Skin epidermis (tissue), 12 donors: ENCODE measurements around the gene SLC7A11.
"Not testable (repeated sequence)": the region's sequence is repeated elsewhere in the genome, so short reads cannot be mapped to it uniquely, and the experiment has no call there.

ENCODE experiments used
- H3K27ac ChIP-seq, 21 experiments: fragments of 200-600 bp; sonication (generic) in 11 of 21; one replicate each; pipeline ENCODE4 v1.5.0; 2020; ENCODE audit warnings: mild to moderate bottlenecking in 3 of 21, inconsistent platforms in 2 of 21, moderate library complexity in 2 of 21
- H3K4me3 ChIP-seq, 7 experiments: fragments of 200-600 bp; sonication (generic) in 2 of 7; one replicate each; pipeline ENCODE4 v1.5.0; 2020; ENCODE audit warnings: inconsistent platforms in 2 of 7, mild to moderate bottlenecking in 2 of 7, moderate library complexity in 1 of 7

The SLC7A11 gene

DNA sequence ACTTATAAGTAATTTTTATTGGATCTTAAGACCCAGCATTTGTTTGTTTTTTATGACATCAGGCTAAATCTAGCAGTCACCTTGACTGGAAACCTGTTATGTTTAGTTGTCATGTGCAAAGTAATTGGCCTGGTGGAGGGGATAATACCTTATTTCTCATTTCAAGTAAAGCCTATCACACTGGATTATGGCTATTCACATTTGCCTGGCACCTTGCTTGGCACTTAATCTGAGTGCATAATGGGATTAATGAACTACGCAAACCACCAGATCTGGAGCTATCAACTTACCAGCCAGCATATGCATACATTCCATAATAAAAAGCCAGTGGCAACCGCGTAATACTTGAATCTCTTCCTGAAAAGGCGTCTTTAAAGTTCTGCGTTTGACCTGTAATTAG is 23.2 kb downstream of the SLC7A11 start:
- Histone ChIP-seq H3K4me3 (no peak overlapping the region), H3K27ac (no peak overlapping the region)

DNA sequence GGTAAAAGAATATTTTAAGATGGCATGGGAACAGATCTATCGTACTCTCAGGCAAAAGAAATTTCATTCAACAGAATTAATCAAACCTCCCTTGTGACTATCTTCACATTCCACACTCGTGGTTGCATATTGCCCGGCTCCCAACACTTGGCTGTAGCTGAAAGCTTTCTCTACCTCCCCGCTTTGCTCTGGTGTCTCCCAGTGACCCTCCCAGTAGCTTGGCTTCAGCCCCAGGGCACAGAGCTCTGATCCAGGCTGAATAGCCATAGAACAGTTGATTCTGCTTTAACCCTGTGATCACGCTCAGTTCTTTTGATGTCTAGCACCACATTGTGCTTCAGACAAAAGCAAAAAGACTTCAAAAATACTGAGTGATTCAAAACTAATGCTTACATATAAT is 24.6 kb downstream of the SLC7A11 start:
- Histone ChIP-seq H3K4me3 (no peak overlapping the region), H3K27ac (no peak overlapping the region)

DNA sequence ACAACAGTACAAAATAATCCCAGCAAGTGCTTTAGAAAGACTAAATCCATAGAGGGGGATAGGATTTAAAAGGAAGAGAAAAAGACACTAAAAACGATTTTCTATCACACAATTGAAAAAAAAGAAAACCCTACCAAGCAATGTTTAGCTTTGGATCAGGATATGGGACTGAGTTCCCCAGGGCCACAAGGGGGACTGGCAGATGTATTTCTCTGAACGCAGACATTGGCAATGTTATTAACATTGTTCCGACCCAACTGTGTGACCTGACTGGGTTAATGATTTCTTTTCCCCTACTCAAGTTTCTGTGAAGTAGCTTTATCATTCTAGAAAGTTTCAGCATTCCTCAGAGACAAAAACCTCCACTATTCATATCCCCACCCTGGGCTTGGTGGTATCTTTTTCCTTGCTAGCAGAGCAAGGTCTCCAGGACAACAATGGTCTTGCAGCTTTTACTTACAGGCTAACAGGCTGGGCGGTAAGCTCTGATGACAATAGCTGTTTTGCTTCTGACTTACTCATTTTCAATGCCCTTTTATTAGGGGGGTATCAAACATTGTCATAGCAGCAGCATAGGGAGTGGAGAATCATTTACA is 25.8 kb downstream of the SLC7A11 start:
- no peak overlapping the region for H3K27ac ChIP-seq
- no peak overlapping the region for H3K4me3 ChIP-seq

DNA sequence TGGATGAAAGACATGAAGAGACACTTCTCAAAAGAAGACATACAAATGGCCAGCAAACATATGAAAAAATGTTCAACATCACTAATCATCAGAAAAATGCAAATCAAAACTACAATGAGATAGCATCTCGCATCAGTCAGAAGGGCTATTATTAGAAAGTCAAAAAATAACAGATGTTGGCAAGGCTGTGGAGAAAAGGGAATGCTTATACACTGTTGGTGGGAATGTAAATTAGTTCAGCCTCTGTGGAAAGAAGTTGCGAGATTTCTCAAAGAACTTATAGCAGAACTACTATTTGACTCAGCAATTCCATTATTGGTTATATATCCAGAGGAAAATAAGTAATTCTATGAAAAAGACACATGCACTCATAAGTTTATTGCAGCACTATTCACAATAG is 31.6 kb downstream of the SLC7A11 start:
- not testable (repeated sequence) for H3K4me3 ChIP-seq

DNA sequence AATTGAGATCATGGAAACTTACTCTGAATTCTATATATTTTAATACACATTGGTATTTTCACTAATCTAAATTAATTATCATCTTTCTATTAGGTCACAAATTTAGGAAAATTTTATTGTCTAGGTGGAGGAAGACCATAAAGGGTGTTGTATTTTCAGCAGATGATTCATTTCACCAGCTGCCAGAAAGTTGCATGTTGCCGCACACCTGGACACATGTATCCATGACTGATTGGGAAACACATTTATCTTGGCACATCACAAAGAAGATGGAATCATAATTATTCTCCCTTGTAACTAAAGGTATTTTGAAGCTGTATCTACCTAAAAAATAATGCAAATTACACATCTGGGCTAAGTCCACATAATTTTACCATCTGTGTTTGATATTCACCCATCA is 33.1 kb downstream of the SLC7A11 start:
- H3K4me3 ChIP-seq, result no peak overlapping the region
- no peak overlapping the region for H3K27ac ChIP-seq

More for the DNA sequence above, 31.6 kb downstream of the SLC7A11 start:
- not testable (repeated sequence) for H3K27ac ChIP-seq

DNA sequence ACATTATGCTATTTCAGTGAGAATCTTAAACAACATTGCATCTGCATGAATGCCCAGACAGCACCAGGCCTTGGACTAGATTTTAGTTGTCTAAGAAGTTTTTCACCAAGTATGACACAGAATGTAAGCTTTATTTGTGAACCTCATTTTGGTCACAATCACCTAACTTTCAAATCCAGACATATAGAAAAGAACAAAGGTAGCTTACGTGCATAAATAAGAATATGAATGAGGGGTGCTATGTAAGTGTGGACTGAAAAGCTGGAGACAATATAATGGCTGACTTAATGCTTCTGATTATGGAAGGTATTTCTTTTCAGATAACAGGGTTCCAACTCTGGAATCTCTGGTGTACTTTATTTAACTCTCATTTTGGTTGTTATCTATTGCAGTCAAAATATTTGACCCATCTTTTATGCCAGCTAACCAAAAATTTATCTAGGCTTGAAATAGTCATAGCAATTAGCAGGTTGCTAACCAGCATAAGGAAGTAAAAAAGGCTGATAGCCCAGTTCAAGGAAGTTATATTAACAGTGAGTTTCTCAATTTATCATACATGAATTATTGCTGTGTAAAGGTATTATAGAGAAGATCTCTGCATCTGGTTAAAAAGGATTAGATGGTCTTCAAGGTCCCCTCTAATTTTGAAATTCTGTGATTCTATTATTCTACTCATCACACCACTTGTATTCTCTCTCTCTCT is 36.5 kb downstream of the SLC7A11 start:
- Histone ChIP-seq H3K4me3 (no peak overlapping the region), H3K27ac (no peak overlapping the region)

DNA sequence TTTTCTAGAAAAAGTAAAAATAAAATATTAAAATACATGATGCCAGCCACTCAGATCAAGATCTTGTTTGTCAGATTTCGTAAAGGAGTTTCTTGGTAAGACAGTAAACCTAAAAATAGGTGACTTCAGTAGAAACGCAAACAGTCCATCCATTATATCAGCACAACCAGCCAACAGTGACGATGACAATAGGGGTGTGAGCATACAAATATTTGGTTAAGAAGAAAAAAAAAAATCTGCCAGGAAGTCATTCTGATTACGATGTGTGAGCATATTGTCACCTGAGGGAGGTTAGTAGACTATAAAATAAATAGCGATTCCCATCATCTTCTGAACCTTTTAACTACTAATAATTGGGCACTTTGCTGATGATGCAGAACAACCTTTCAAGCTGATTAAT is 37.6 kb downstream of the SLC7A11 start:
- Histone ChIP-seq H3K27ac (no peak overlapping the region), H3K4me3 (no peak overlapping the region)

DNA sequence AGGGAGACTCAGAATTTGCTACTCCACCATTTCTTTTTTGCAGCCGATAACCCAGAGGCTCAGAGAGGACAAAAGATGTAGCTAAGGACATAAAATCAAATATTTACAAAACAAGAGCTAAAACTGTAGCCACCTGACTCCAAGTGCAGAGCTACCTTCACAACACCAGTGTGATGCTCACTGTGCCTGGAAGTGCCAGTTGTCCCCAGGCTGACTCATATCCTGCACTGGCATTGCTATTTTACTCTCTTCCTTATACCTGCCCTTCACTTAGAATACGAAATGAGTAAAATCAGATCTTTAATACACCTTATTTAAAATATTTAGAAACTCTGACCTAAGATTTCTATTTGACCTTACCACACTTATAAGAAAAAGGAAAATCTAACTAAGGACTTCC is 39.5 kb downstream of the SLC7A11 start:
- no peak overlapping the region for H3K4me3 ChIP-seq
- no peak overlapping the region for H3K27ac ChIP-seq

DNA sequence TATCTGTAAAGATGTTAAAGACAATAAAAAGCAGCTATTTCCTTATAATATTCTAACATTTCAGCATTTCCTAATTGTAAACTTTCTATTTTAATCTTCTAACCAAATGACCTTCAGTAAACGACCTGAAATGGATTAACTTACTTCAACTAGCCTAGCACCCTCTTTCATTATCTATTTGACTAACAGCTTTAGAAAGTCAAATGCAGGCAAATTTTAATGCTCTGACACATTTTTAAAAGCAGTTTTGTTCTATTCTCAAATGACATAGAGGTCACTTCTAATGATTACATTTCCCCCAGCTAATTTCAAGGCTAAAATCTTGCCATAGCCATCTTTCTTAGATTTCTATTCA is 41.9 kb downstream of the SLC7A11 start:
- no peak overlapping the region for H3K4me3 ChIP-seq
- peak overlapping the region in 7 of 21 experiments; percentile 1 to 54 (median 28) for H3K27ac ChIP-seq

DNA sequence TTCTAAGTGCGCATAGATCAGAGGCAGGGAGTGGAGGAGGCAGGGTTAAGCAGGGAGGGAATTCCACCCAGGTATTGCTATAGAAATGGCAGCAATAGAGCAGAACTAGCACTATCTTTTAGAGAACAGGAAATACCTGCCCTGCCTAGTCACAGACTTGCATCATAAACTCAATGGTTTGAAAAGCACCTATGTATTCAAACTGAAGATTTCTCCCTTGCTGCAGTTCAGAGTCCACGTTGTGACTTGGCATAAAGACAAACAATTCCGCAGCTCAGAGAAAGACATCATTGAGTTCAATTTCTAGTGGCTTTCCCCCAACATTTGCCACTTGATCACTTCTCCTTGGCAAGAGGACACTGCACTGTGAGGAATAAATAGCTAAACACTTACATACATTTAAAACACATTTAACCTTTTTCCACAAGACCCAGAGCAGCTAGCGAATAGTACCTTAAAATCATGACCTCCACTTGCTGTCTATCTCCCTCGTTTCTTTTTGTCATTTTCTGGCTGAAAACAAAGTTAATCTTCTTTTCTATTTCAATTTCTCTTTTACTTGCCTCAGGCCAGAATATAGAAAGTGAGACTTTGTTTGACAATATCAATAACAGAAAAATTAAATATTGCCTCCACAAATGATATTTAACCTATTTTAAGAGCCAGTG is 42.4 kb downstream of the SLC7A11 start:
- Histone ChIP-seq H3K4me3 (no peak overlapping the region), H3K27ac (peak overlapping the region in 9 of 21 experiments; percentile 1 to 54 (median 20))

DNA sequence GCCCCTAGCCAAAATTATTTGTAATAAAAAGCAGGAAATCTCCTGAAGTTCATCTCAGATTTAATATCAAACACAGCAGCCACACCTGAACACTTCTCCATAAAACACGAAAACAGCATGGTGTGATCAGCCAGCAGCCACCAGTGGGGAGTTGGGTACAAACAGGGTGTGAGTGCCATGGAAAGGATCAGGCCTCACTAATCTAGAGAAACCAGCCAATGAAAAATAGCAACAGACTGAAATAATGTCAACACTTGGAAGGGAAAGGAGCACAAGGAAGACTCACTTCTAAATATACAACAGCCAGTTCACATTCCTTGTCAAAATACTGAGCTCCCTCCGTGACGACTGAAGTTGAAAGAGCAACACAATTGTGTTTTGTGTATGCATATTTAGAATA is 46.0 kb downstream of the SLC7A11 start:
- H3K27ac ChIP-seq, result no peak overlapping the region

DNA sequence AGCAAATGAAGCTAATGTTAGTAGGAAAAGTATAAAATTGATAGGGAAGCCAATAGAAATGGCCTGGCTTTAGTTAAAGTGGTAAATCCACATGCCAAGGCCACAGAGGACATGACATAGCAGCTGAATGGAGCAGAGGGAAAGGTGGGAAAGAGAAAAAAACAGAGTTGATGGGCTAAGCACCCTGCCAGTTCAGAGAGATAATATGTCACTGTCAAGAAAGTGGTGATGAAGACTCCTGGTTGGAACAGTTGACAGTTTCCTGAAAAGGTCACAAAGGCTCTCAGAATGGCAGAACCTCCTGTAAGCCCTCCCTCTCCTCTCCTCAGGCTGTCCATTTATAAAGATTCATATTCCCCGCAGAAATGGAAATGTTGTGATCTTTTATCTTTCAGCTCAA is 48.2 kb downstream of the SLC7A11 start:
- Histone ChIP-seq H3K27ac (no peak overlapping the region), H3K4me3 (no peak overlapping the region)

More for the DNA sequence above, 46.0 kb downstream of the SLC7A11 start:
- no peak overlapping the region for H3K4me3 ChIP-seq

DNA sequence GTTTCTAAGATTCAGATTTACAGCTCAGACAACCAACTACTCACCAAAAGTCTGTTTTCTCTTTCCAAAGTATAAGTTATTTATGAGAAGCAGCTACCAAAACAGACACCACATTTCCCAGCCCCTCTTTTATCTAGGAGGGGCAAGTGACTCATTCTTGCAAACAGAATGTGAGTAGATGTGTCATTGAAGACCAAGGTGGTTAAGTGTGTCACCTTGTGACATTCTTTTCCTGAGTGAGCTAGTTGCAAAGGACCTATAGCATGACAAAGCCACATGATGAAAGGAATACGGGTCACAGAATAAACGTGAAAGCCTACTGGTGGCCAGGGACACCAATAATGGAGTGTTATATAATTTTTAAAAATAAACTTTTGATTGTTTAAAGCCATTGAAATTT is 50.0 kb downstream of the SLC7A11 start:
- H3K4me3 ChIP-seq, result no peak overlapping the region
- no peak overlapping the region for H3K27ac ChIP-seq

DNA sequence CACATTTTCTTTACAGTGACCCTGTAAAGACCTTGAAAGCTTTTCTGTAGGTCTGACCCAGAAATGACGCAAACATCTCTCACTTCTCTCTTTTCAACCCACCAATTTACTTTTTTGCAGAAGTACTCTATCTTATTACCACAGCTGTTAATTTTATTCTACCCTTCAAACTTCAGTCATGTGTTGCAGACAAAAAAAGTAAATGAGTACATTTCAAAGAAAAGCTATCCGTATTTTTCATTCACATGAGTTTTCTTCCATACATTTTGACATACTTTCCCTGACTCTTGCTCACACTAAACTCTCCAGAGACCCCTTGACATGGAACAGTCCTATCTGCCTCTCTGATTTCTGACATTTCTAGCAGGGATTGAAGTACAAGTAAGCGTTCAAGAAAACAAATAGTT is 51.7 kb downstream of the SLC7A11 start:
- no peak overlapping the region for H3K27ac ChIP-seq
- H3K4me3 ChIP-seq, result no peak overlapping the region

DNA sequence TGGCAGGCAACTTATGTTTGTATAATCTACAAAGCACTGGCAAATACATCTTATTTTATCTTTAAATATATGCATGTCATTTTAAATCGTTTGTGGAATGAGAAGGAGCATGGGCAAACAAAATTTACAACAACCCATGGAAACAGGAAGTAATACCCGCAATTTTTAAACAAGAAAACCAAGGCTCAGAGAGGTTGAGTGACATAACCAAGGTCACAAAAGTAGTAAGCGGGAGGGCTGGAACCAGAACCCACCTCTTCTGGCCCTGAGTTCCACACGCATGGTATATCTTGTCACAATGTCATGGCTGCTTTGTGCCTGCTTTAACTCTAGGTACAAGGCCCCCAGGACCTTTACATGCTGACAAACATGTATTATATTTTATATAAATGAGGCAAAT is 52.9 kb downstream of the SLC7A11 start:
- H3K27ac ChIP-seq, result no peak overlapping the region
- no peak overlapping the region for H3K4me3 ChIP-seq

DNA sequence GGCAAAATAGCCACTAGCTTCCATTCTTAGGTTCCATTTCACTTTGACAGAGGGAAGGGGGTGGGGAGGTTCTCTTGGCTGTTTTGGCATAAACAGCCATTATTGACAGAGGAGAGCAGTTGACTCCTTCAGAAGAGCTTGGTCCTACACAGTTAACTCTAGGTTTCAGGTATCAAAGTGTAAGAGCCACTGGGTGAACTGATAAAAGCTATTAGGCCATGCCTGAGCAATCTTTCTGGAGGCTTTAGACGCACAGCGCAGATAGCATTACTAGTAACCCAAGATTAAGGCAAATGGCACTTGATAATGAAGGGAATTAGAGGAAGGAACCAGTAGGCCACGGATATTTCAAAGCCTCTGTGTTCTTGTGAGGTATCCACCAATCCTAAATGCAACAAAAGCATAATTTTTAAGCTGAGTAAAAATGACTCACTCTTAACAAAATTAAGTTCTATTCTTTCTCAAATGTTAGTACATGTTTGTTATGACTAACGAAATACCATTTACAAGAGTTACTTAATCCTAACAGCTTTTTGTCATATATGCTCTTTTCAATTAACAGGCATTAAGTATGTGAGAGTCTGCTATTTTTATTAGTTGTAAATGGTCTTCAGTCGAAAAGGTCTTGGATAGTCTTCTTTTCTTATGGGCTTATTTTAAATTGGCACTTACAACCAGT is 53.6 kb downstream of the SLC7A11 start:
- Histone ChIP-seq H3K4me3 (no peak overlapping the region), H3K27ac (no peak overlapping the region)

DNA sequence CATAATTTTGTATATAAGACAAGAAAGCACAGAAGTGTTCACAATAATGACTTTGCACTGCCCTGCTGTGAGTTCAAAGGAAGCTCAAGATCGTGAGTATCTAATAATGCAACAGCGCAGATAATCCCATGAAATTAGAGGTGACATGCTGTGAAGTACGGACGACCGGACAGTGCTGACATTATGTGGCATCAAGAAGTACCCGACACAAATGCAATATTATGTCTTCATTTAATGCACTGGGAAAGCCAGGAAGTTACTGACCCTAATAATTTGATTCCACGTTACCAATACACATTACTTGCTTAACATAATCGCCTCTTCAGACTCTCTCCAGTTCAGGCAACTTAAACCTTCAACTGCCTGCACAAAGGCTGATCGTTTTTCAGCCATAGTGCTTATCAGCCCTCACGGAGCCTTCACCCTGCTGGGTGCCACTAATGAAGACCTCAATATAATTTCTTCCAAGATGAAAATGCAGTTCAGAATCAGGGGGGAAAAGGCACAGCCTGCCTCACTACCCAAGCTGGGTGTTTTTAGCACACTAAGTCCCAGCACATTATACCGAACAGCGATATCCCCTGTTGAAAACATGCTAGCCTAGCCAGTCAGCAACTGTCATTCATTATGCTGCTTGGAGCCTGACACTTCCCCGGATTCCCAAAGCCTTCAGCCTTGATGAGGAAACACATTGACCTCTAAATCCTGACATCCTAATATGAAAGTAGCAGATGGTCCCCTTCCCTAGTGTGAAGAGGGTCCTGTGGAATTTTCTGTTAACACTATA is 56.1 kb downstream of the SLC7A11 start:
- H3K4me3 ChIP-seq, result no peak overlapping the region

DNA sequence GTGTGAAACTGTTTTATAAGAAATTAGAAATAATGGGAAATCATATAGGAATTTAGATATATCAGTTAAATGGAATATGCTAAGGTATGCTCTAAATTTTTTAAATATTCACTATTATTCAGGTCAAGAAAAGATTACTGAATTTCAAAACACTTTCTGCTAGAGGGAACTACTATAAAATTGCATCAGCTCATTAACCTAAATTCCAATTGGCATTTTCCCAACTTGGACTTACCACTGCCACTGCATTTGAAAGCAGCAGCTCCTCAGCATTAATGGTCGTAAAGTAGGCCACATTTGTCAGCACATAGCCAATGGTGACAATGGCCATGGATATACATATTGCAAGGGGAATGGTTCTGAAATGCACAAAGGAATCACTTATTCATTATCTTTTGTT is 57.3 kb downstream of the SLC7A11 start:
- H3K27ac ChIP-seq, result no peak overlapping the region
- H3K4me3 ChIP-seq, result no peak overlapping the region

More for the DNA sequence above, 56.1 kb downstream of the SLC7A11 start:
- H3K27ac ChIP-seq, result no peak overlapping the region

DNA sequence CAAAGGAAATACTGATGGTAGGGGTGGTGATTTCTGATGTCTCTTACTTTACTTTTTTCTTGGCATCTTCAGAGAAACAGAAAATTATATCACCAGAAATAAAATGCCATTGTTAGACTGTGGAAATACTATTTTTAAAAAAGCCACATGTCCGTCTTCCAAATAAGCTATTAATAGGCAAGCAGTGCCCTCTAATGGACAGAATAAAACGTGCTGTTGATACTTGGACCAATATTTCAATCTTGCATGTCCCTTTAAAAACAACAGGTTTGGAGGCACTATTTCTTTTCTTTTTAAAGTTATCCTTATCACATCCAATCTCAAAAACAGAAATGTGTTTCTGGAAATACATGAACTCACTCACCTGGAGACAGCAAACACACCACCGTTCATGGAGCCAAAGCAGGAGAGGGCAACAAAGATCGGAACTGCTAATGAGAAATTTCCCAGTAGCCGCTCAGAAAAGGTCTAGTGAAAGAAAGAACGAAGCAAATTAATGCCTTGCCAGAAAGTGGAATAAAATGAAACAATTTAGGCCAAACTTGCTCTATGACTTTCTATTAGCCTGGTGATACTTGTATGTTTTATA is 59.2 kb downstream of the SLC7A11 start:
- no peak overlapping the region for H3K27ac ChIP-seq

DNA sequence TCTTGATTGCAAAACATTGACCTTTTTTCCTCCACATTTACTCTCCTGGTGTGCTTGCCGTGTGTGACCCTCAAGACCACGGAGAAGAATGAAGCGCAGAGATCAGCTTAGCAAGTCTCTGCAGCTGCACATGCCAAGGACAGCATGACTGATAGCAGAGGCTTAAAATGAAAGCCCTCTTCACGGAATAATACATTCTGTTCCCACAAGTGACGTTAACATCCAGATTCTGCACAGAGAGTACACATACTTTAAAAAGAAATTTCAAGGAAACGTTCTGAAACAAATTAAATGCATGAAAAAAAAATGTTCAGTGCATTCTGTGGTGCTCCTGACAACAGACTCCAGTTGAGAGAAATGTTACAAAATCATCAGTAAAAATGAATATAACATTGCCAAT is 60.9 kb downstream of the SLC7A11 start:
- no peak overlapping the region for H3K4me3 ChIP-seq
- H3K27ac ChIP-seq, result peak overlapping the region in 1 of 21 experiments; percentile 26

More for the DNA sequence above, 59.2 kb downstream of the SLC7A11 start:
- no peak overlapping the region for H3K4me3 ChIP-seq
